HFF-Myc (cell line): Measurements from ENCODE around the gene LRMDA.

Experiments used
- DNase-seq: peaks from one replicate; pipeline ENCODE4 v3.0.0-alpha.2; 2011; ENCODE audit warnings: low read depth; ENCODE audit errors: extremely low read depth
- H3K4me3 ChIP-seq: replicated peaks from 2 replicates; pipeline ENCODE4 v1.5.1; 2011; ENCODE audit warnings: low read depth, mild to moderate bottlenecking, control low read depth, low read length
- CTCF ChIP-seq: IDR thresholded peaks from 2 replicates; pipeline ENCODE4 v1.5.1; 2012; ENCODE audit warnings: mild to moderate bottlenecking, low read depth, low read length, control low read depth; ENCODE audit errors: missing control alignments

LRMDA gene

GRCh38 chr10:75414527-75414926 is 16.9 kb upstream of the LRMDA start:
- DNase-seq: no peak
- TF ChIP-seq CTCF: no peak
- no peak overlapping the region for H3K4me3 ChIP-seq

- H3K4me3 ChIP-seq: no peak overlapping the region
- DNase-seq: no peak
- TF ChIP-seq CTCF: no peak
Observed at GRCh38 chr10:75417522-75417927, 13.9 kb upstream of the LRMDA start.

GRCh38 chr10:75418293-75418692 is 13.1 kb upstream of the LRMDA start:
- no peak for TF ChIP-seq CTCF
- no peak overlapping the region for H3K4me3 ChIP-seq
- DNase-seq: no peak

GRCh38 chr10:75418712-75419111 is 12.7 kb upstream of the LRMDA start:
- DNase-seq: no peak
- no peak overlapping the region for H3K4me3 ChIP-seq
- no peak for TF ChIP-seq CTCF

- no peak for DNase-seq
- TF ChIP-seq CTCF: no peak
- H3K4me3 ChIP-seq: no peak overlapping the region
Observed at GRCh38 chr10:75422913-75423312, 8.5 kb upstream of the LRMDA start.

- TF ChIP-seq CTCF: no peak
Observed at GRCh38 chr10:75424571-75424970, 6.9 kb upstream of the LRMDA start.

GRCh38 chr10:75425291-75426079 is 5.9 kb upstream of the LRMDA start:
- TF ChIP-seq CTCF: no peak
- no peak for DNase-seq
- no peak overlapping the region for H3K4me3 ChIP-seq

More at GRCh38 chr10:75424571-75424970, 6.9 kb upstream of the LRMDA start:
- no peak overlapping the region for H3K4me3 ChIP-seq
- DNase-seq: no peak
